HG03159 (cell line): ENCODE data around the gene SYT2.
"Not testable (repeated sequence)": the region's sequence is repeated elsewhere in the genome, so short reads cannot be mapped to it uniquely, and the experiment has no call there.

Experiments used
- ATAC-seq: cut with Tn5 transposase; IDR thresholded peaks from one replicate; pipeline ENCODE4 v1.9.1; 2021; ENCODE audit warnings: mild to moderate bottlenecking, moderate library complexity; ENCODE audit not compliant: unreplicated experiment

The SYT2 gene

DNA sequence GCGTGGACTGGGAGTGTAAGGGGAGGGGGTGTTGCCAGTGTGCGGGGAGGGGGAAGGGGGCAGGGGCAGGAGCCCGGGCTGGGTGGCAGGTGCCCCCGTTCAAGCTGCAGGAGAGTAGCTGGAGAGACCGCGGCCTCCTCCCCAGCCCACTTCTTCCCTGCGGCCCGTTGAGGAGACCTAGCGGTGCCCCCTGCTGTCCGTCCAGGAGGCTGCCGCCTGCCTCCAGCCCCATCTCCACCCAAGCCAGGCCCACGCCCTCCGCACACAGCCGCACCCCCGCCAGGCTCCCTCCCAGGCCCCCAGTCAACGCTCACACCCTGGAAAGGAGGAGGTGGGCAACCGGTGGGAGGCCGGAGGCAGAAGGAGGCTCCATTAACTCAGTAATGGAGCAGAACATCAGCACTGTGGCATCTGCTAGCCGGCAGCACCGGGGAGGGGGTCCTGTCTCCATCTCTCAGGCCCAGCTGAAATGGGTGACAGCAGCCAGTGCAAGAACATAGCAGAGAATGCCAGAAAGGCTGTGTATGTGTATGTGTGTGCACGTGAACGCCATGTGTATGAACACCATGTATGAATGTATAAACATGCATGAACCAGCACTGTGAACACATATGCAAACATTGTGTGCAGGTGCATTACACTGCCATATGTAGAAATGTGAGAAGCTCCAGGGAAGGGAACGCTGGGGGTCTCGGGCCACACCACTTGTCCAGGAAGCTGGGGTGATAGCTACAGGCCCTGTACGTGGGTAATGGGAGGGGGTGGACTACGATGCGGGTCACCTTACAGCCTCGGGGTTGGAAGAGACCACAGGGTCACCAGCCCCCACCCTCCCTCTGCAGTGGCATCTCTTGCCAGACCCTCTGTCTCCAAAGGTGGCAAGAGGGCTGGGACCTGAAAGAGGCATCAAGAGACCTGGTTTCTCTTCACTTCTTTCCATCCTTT lies 84.6 kb downstream of the SYT2 start:
- ATAC-seq, result no peak

DNA sequence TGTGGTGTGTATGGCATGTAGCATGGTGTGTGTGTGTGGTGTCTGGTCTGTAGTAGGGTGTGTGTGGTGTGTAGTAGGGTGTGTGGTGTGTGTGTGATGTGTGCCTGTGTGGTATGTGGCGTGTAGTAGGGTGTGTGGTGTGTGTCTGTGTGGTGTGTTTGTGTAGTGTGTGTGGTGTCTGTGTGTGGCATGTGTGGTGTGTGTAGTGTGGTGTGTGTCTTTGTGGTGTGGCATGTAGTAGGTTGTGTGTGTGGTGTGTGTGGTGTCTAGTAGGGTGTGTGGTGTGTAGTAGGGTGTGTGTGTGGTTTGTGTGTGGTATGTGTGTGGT lies 85.5 kb downstream of the SYT2 start:
- no peak for ATAC-seq

DNA sequence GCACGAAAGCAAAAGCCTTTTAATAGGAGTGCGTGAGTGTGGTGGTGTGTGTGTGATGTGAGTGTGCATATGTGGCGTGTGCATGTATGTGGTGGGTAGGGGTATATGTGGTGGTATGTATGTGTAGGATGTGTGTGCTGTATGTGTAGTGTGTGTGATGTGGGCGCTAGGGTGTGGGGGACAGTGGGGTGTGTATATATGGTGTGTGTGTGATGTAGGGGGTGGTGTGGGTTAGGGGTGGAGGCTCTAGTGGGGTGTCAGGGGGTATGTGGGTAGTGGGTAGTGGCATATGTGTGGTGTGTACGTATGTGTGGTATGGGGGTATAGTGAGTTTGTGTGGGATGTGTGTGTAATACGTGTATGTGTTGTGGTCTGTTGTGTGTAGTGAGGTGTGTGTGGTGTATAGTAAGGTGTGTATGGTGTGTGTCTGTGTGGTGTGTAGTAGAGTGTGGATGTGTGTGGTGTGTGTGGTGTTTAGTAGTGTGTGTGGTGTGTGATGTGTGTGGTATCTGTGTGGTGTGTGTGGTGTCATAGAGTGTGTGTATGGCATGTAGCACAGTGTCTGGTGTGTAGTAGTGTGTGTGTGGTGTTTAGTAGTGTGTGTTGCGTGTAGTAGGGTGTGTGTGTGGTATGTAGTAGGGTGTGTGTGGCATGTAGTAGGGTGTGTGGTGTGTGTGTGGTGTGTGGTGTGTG lies 86.0 kb downstream of the SYT2 start:
- no peak for ATAC-seq

DNA sequence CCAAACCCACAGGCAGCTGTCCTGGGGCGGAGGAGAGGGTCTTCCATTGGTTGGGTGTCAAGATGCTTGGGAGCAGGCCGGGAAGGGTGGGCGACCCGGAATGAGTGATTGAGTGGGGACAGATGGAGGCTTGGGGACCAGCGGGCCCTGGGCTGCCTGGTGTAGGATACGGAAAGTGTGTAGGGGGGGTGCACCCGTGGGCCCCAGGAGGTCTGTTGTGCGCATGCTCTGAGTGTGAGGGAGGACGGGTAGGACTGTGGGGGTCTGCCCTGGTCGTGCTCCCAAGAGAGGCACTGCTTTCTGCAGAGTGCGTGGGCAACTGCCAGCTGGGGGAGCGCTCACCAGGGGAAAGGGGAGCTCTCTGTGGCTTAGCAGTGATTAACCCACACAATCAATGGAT lies 86.8 kb downstream of the SYT2 start:
- not testable (repeated sequence) for ATAC-seq

DNA sequence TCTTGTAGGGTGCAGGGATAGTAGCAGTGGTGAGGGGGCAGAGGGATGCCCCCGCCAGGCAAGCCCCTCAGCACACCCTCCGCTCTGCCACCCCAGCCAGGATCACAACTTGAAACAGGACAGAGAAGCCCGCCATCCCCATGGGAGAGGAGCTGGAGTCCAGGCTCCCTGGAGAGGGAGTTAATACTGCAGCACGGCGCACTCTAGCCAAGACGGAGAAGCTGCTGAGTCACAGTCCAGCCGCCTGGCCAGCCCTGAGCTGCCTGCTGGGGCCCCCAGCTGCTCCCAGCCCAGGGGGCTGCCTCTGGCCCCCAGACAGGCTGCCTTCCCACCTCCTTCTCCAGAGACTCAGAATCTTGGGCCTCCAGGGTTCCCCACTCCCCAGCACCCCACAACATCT lies 87.2 kb downstream of the SYT2 start:
- no peak for ATAC-seq

DNA sequence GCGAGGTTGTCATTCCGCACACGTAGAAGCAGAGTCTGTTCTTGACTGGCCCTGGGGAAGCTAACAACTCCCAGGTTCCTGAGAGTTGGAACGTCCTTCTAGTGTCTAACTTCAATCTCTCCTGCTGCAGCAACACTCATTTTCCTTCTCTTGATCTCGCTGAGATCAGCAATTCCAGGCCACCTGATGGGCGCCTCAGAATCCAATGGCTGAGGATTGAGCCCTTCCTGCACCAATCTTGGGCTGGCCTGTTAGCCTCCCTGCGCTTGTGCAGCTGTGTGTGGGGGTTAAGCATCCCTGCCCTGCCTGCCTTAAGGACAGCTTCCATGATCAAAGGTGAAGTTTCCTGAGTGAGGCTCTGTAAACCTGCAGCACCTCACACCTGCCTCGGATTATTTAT lies 87.9 kb downstream of the SYT2 start:
- no peak for ATAC-seq

DNA sequence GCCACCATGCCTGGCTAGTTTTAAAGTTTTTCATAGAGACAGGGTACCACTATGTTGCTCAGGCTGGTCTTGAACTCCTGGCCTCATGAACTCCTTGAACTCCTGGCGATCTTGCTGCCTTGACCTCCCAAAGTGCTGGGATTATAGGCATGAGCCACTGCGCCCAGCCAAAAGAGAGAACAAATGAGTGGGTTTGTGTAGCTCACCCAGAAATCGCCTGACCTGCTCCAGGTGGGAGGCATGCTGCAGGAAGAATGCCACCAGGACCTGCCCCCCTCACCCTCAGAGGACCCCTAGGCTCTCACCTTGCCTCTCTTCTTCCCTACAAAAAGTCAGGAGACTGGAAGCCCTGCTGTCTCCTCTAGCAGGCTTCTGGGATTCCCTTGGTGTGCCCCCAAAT lies 88.8 kb downstream of the SYT2 start:
- ATAC-seq, result no peak

DNA sequence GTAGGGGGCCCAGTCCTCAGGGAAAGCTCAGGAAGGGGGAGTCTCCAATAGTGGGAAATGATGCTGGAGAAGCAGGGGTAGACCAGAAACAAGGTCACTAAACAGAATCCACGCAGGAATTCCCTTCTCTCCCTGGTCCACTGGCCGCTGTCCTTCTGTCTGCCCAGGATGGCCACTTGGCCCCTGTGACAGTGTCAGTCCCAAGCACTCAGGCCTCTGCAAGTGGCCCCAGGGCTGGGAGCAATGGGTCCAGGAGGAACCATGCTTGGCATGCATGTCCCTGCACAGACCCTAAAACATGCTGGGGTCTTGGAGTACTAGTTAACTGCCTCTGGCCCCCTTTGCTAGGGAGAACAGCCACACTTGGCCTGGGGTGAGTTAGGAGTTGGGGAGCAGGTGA lies 90.2 kb downstream of the SYT2 start:
- not testable (repeated sequence) for ATAC-seq

DNA sequence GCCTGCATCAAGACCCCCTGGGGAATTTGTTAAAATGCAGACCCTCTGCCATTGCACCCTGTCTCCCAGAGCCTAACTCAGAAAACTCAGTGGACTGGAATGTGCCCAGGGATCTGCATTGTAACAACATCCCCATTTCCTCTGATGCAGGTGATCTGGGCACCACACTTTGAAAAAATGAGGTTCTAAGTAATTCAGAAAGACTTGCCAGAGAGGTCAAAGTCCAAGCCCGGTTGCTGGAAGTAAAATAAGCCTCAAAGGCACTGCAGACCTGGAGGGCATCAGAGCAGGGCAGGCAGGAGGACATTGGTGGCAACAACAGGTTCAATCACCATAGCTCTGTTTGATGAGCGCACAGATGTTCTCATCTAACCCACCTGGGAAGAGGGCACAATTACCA lies 90.7 kb downstream of the SYT2 start:
- no peak for ATAC-seq

DNA sequence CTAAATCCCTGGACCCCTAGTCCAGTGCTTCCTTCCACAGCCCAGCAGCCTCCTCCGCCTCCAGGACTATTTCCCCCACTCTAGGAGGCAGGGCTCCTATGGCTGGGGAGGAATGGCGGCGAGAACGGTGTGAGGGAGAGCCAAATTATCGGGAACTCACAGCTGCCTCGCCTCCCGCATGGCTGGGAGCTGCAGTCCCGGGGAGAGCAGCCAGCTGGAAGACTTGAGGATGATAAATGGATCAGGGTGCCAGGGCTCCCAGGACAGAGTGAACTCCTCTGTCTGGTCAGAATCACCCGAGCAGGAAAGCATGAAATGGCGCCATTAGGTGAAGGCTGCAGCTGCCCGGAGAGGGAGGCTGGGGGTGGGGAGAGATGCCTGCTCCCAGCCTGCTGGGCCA lies 91.2 kb downstream of the SYT2 start:
- not testable (repeated sequence) for ATAC-seq

DNA sequence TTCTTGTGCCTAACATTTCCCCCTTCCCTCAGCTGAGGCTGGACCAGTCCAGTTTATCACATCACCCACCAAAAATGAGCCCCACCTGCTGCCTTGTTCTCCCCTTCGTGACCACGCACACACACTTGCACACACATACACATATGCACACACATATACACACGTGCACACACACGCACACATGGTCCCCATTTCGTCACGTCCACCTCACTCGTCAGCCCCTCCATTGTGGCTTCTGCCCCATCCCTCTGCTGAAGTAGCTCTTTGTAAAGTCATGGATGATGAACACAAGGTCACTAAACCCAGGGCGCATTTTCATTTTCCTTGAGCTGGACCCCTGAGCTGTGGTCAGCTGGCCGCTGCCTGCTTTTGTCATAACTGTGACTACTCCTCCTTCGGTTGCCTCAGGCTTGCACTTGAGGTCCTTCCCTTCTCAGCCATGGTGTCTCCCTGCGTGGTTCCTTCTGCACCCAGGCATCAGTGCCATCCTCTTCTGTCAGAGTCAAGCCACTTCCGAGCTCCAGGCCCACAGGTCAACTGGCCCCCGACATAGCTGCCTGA lies 93.8 kb downstream of the SYT2 start:
- ATAC-seq, result peak; percentile 27

DNA sequence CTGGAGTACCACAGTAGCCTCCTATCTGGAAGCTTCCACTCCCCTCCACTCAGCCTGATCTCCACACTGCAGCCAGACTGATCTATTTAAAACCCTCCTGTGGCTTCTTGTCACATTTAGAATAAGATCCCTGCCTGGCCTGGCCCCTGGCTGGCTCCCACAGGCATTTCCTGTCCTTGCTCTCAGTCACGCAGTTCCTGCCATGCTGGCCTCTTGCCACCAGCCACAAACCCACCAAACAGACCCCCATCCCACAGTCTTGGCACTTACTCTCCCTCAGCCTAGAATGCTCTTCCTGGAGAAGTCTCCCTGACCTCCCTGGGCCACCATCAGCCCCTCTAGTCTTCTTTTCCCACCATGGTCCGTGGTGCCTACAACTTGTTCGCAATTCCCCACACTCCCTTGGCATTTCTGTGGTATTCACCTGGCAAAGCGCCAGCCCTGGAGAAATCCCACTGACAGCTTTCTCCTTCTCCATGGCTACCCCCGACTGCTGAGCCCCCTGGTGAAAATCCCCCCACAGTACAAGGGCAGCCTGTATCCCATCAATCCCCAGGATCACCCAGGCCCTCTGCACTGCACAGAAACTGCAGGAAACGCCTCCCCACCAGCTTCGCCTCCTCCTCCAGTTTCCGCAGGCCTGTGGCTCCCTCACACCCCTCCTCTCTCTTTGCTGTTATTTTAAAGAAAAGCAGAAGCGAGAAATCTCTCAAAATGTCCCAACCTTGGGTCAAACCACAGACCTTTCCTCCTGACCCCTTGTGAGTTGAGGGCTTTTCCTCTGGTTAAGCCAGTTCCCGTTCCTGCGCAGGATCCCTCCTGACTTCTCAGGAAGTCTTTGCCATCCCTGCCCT lies 94.5 kb downstream of the SYT2 start:
- ATAC-seq, result peak; percentile 63

DNA sequence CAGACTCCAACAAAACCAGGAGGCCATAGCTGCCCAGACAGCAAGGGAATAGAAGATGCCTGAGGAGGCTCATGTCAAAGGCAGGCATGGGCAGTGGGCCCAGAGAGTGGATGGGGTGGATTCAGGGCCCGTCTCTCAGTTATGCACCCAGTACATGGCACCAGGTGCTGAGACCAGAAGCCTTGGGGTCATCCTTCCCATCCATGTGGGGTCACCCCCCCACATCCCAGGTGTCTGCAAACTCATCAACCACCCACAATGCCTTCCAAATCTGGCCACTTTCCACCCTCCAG lies 95.1 kb downstream of the SYT2 start:
- ATAC-seq, result not testable (repeated sequence)

DNA sequence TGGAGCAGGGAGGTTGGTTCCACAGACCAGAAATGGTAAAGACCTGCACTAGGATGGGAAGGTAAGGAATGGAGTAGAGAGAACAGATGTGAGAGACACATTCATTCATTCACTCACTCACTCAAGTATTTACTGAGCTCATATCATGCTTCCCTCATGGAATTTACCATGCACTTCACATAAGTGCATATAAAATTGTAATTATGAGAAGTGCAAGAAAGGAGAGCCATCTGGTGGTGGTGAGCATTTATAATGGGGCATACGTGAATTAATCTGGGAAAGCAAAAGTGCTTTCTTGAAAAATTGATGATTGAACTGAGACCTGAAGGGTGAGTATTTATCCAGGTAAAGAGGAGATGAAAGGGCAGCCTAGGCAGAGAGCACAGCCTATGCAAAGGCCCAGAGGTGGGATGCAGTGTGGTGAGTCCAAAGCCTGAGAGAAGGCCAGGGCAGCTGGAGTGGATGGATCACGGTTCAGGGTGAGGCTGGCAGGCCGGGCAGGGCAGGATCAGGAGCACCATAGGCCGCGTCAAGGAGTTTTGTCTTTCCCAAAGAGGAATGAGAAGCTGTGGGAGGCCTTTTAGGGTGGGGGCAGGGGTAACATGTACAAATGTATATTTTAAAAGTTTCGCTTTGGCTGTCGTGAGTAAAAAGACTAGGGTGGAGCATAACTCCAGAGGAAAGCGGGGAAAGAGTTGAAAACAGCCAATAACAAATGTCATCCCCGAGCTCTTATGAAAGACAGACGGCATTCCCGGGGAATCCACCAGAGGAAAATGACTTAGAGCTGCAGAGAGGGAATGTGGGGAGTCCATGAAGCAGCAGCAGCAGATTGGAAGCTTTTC lies 95.7 kb downstream of the SYT2 start:
- not testable (repeated sequence) for ATAC-seq

DNA sequence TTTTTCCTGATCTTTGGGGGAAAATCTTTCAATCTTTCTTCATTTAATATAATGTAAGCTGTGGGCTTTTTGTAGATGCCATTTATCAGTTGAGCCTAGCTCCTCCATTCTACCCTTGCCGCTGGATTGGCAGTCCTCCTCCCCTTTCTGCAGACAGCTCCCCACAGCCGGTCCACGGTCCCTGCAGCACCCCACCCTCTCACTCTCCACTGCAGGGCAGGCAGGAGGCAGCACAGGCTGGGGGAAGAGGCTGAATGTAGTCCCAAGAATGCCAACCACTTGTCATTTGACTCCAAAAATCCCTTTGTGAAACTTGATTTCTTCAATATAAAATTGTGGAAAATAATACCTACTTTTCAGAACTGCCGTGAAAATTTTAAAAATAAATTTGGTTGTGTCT lies 96.7 kb downstream of the SYT2 start:
- no peak for ATAC-seq

DNA sequence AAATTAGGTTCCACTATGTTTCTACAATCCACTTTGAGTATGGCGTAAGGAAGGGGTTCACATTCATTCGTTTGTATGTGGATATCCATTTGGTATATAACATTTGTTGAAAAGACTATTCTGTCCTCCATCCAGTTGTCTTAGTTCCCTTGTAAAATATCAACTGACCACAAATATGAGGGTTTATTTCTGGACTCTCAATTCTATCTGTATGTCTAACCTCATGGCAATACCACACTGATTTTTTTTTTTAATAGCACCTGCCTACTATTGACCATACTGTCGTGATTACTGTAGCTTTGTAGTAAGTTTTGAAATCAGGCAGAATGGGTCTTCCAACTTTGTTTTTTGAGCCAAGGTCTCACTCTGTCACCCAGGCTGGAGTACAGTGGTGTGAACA lies 98.2 kb downstream of the SYT2 start:
- not testable (repeated sequence) for ATAC-seq

DNA sequence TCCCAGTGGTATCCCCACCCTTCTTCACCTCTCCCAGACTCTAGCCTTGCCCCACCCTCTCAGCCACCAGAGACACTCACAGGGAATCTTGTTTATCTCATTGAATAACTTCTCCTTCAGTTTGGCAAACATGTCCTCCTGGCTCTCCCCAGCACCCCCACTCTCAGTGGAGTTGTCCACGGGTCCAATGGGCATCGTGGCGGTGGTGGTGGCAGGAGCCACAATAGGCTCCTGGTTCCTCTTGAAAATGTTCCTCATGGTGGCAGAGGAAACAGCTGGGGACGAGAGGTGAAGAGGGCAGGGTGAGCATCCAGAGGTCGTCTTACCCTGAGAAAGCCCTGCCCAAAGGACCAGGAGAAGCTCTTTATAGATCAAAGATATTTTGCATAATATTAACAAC lies 104.7 kb downstream of the SYT2 start:
- no peak for ATAC-seq

DNA sequence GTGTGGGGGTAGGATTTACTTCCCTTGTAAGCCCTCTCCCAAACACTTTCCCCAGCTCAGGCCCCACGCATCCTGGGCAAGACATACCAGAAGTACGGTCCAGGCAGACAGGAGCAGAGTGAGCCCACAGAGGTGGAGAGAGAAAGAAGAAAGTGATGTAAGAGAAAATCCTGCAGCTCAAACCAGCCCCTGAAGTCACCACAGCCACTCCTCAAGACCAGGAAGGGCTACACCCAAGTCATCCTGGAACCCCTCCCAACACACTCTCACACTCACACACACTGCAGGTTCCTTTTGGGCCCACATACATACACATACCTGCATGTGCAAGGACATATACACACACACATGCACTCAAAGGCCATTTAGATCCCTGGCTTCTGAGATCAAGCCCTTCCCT lies 106.8 kb downstream of the SYT2 start:
- ATAC-seq, result no peak

DNA sequence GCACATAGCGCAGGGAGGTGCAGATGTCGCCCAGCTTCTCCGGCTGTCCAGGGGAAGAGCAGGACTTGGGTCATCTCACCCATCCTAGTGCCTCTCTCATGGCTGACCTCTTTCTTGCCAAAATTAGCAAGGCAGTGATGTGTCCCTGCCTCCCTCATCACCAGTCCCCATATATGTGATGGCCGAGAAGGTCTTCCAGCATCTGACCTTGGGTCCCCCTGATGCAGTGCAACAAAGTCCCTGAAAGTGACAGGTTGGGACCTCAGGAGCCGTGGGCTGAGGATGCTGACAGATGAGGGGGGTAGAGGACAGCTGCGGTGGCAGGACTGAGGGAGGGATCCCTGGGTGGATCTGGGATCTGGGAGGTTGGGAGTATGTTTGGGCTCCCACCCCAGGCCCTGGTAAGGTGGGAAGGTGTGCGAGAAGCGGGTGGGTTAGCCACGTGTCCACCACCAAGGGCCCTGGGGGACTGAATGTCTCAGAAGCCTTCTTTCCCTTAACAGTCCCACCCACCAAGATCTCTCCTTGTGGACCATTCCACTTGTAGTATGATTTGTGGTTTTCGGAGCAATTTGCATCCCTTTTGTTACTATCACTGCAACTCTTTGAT lies 109.7 kb downstream of the SYT2 start:
- no peak for ATAC-seq
